BJ (cell line): ENCODE measurements around the gene LRRC37A2. TPM values are rescaled to one million over a fixed set of nuclear protein-coding genes. Genes with fewer than 3 reads are reported as not detected.
"Not testable (repeated sequence)": the region's sequence is repeated elsewhere in the genome, so short reads cannot be mapped to it uniquely, and the experiment has no call there.

ENCODE experiments used
- CTCF ChIA-PET: fragments of 350-600 bp; formaldehyde crosslinking; extraction: SDS; loops from one replicate; lab custom pipeline; 2021; ENCODE audit warnings: antibody characterized with exemption, inconsistent platforms; lab: Yijun Ruan, JAX
- POLR2A ChIA-PET: fragments of 300-600 bp; sonication (Branson Sonifier 250); formaldehyde crosslinking; extraction: SDS; loops from one replicate; lab custom pipeline; 2021; ENCODE audit warnings: antibody characterized with exemption; lab: Charles Lee
- DNase-seq: peaks from one replicate; pipeline ENCODE4 v3.0.0-alpha.2; 2011; ENCODE audit warnings: low read depth
- H3K27me3 ChIP-seq: 2 replicates; pipeline ENCODE4 v1.6.0; 2011; ENCODE audit warnings: low read length; ENCODE audit not compliant: control insufficient read depth, insufficient read depth
- H3K36me3 ChIP-seq: 2 replicates; pipeline ENCODE4 v1.5.1; 2011; ENCODE audit warnings: low read length; ENCODE audit not compliant: control insufficient read depth, insufficient read depth
- H3K4me3 ChIP-seq: 2 replicates; pipeline ENCODE4 v1.5.1; 2011; ENCODE audit warnings: low read depth, mild to moderate bottlenecking, control low read depth, low read length
- polyA plus RNA-seq: library from polyadenylated mRNA; depleted of rRNA; stranded (reverse); fragments of >200 nt; gene quantifications from 2 replicates; pipeline ENCODE4 v1.2.3, GENCODE V29; 2011

Gene LRRC37A2
- polyA plus RNA-seq, 1 experiment = 5.7 TPM

DNA sequence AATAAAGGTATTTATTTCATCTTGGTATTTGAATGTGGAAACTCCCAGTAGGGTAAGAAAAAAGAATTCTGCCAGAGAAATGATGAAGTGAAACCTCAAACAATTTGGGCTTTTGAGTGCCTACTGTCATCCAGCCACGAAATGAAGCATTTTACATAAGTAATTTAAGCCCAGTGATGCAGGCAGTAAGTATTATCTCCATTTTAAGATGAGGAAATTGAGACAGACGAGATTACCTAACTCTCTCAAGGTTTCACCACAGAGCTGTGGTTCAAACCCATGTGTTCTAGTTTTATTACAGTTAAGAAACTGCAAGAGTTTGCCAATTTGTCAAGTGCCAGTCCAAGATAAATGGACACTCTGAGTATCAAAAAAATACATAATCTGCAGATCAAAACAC lies 54.0 kb downstream of the LRRC37A2 start:
- DNase-seq, CTCF ChIA-PET, H3K4me3 ChIP-seq, H3K36me3 ChIP-seq, POLR2A ChIA-PET, H3K27me3 ChIP-seq: not testable (repeated sequence)

DNA sequence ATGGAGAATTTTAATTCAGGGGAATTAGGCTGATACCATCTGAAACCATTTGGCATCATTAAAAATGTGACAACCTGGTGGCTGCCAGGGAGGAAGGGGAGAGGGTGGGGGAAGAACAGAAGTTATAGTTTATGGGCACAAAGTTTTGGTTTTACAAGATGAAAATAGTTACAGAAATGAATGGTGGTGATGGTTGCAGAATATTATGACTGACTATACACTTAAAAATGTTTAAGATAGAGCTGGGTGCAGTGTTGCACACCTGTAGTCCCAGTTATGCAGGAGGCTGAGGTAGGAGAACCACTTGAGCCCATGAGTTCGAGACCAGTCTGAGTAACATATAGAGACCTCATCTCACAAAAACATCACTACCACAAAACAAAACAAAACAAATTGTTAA lies 54.7 kb downstream of the LRRC37A2 start:
- H3K27me3 ChIP-seq, H3K36me3 ChIP-seq, H3K4me3 ChIP-seq, DNase-seq, CTCF ChIA-PET, POLR2A ChIA-PET: not testable (repeated sequence)

DNA sequence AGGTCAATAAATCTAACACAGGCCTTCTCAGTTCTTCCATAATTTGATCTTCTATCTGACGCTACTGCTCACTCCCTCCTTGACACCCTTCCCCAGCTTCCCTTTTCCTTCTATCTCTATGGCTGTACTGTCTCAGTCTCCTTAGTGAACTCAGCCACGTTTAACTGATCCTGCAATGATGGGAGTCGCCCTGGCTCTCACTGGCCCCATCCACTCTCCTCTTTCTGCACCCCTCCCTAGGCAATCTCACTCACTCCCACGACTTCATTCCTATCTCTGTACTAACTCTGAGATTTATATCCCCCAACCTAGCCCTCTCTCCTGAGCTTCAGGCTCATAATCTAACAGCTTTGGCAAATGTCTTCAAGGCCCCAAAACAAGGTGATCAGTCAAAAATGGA lies 59.5 kb downstream of the LRRC37A2 start:
- H3K36me3 ChIP-seq, H3K4me3 ChIP-seq, H3K27me3 ChIP-seq, DNase-seq, POLR2A ChIA-PET, CTCF ChIA-PET: not testable (repeated sequence)

DNA sequence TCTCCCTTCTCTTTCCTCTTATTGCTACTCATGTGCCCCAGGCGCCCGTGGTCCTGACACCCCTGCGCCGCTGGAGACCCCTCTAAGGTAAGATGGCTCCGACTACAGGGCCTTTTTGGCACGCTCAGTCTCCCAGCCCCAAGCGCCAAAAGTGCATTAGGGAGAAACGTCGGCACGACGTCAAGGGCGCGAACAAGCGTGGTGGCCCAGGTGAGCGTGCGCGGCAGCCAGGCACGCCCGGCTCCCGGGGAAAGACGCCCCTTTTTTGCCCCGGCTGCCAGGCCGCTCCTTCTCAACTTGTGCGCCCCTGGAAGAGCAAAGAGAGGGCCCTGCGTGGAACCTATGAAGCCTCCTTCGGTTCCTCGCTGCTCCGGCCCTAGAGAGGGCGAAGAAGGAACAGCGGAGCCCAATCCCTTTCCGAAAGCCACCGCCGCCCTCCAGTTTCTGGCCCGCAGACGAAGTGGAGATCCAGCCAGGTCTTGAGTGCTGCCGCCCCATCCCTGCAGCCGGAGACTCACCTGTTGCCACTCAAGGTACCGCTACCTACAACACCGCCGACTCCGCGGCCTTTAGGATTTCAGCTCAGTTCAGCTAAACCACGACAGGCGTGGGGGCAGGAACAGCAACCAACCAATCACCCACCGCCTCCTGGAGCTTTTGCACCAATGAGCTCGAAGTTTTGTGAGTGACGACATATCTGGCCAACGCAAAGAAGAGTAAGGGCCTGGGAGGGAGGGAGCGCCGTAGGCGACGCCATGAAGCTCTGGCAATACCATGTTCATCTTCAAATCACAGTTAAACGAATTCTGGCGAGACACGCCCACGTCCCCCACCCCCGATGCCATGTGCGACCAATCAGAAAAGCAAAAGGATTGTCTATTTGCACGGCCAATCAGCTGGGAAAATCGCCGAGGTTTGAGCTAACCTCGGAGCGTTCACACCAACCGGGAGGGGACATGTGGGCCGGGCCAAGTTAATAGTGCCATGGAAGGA lies 67.1 kb downstream of the LRRC37A2 start, which contains the start of gene ARL17A:
Gene ARL17A (minus strand): TSS at position 609 of the 993 bp plus-strand sequence. CDS start 3,369 bp downstream, outside the sequence.
- H3K36me3 ChIP-seq, DNase-seq, H3K4me3 ChIP-seq, H3K27me3 ChIP-seq, POLR2A ChIA-PET, CTCF ChIA-PET: not testable (repeated sequence)

DNA sequence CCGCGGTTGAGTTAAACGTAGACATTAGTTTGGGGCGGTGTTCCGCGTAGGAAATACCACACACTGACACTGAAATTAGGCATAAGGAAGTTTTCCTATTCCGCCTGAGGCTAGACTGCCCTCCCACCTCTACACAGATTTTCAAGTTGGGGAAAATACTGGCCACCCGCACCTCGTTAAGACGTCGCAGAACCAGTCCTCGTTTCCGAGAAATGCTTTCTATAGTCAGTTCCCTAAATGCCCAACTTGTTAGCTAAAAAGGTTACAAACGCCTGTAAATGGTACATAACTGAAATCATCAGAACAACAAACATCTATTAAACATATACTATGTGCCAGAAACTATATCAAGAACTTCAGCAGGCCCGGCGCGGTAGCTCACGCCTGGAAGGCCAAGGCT lies 67.8 kb downstream of the LRRC37A2 start:
- H3K4me3 ChIP-seq, CTCF ChIA-PET, H3K36me3 ChIP-seq, H3K27me3 ChIP-seq, DNase-seq, POLR2A ChIA-PET: not testable (repeated sequence)

DNA sequence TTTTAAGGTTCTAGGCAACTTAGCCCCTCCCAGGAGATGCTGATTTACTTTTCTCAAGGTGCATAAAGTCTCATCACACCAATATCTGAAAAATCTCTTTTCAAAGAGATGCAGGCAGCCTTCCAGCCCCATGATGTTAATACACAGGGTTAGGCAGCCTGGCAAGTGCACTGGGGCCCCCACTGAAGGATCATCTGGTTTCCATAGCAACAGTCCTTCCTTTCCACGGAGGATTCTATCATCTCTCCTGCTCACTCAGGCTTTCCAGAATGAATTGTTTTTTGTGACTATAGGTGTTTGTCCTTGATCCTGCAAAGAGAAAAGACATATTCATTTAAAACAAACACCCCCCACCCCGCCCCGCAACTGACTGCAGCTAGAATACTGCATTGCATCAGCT lies 73.2 kb downstream of the LRRC37A2 start:
- H3K4me3 ChIP-seq, CTCF ChIA-PET, DNase-seq, H3K36me3 ChIP-seq, H3K27me3 ChIP-seq, POLR2A ChIA-PET: not testable (repeated sequence)

DNA sequence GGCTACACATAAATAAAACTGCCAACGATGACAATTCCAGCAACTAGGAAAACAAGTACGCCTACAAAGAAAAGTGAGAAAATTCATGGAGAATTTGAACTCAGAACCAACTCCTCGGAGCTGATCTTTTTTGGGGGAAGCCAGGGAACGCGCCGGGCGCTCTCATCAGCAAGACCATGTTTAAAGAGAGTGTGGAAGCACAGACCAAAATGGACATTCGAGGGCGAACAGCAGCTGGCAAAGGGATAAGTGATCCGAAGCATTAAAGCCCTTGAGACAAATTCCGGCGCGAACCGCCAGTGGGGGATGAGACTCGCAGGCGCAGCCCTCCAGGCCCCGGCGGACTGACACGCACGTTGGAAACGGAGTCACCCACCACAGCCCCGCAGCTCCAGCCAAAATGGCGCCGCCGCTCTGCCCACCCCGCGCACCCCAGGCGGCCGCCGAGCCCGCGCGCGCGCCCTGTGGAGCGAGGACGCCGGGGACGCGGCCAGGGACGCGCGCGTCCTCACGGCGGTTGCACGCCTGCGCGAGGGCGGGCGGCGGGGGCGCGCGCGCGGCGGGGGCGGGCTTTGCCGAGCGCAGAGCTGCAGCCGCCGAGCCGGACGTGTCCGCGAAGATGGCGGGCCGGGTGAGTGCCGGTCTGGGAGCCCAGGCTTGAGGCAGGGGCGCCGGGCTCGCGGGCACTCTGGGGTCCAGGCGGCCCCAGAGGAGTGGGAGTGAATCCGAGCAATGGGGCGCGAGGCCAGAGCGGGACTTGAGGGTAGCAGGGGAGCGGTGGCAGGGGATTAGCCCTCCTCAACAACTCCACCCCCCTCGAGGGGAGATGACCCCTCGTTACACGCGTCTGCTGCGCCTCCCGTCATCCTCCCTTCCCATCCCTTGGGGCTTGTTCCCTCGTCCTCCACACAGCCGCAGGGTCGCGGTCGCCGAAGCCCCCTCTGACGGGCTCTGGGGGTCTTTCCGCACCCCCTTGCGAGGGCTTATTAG lies 78.2 kb downstream of the LRRC37A2 start, which contains the start of gene NSF:
Gene NSF (plus strand): TSS at position 513 of the 990 bp plus-strand sequence. CDS start 107 bp downstream, at position 620.
- DNase-seq, H3K36me3 ChIP-seq, H3K4me3 ChIP-seq, POLR2A ChIA-PET, H3K27me3 ChIP-seq, CTCF ChIA-PET: not testable (repeated sequence)

DNA sequence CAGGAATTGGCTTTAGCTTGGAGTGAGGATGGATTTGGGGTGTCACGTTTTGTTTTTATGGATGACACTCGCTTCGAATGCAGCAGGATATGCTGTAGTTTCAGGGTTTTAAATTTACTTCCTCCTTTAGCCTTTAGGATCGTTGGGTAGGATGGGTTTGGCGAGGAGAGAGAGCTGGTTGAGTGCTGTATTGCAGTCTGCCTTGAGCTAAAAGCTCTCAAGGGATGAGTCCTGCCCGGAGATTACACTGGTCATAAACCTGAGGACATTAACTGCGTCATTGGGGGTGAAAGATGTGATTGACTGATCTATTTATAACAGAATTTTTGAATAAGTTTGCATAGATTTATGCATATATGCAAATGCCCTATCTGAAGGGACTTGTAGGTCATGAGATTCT lies 79.1 kb downstream of the LRRC37A2 start:
- H3K27me3 ChIP-seq, H3K4me3 ChIP-seq, POLR2A ChIA-PET, DNase-seq, H3K36me3 ChIP-seq, CTCF ChIA-PET: not testable (repeated sequence)

DNA sequence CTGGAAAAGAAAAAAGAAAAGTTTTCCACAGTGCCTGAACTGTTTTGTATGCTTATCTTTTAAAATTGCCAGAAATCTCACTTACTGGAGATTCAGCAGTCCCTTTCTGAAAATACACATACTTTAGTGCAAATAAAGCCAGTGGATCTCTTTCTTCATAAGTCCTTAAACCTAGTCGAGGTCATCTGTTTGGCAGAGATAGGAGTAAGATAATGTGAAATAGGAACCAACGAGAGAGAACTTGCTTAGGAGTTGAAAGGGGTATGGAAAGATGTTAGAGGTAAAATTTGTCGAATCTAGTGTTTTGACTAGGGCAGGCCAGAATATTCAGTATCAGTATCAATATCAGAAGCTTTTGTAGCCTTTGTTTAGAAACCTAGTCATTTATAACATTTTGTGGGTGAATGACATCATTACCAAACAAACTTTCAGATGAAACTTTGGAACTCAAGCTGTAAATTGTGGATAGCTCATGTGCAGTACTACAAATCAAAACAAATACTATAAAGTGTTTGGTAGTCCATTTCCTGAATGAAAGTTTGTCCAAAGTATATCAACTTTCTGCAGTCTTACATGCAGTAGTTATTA lies 86.2 kb downstream of the LRRC37A2 start:
- CTCF ChIA-PET, H3K36me3 ChIP-seq, DNase-seq, POLR2A ChIA-PET, H3K27me3 ChIP-seq, H3K4me3 ChIP-seq: not testable (repeated sequence)

DNA sequence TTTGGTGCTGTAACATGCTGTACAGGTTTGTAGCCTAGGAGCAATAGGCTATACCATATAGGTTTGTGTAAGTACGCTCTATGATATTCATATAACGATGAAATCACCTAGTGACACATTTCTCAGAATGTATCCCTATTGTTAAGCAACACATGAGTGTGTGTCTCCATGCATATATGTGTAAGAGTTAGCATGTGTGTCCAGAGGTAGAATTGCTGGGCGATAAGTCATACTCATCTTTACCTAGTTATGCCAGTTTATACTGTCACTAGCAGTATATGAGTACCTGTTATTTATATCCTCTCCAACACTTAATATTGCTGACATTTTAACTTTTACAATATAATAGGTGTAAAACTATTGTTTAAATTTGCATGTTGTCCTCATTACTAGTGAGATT lies 88.5 kb downstream of the LRRC37A2 start:
- POLR2A ChIA-PET, H3K4me3 ChIP-seq, DNase-seq, H3K27me3 ChIP-seq, CTCF ChIA-PET, H3K36me3 ChIP-seq: not testable (repeated sequence)

DNA sequence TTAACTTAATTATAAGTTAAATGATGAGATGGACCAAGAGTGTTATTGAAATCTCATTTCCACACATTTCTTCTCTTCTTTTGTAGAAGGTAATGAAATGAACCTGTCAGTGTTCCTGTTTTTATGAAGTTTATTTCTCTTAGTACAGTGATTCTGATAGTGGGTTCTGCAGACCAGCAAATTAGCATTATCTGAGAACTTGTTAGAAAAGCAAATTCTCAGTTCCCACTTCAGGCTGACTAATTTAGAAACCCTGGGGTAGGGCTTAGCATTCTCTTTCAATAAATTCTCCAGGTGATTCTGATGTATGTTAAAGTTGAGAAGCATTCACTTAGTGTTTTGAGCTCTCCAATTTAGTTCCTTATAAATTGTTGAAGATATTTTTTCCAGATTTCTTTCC lies 90.9 kb downstream of the LRRC37A2 start:
- POLR2A ChIA-PET, H3K27me3 ChIP-seq: not testable (repeated sequence)

More for the DNA sequence above, 90.9 kb downstream of the LRRC37A2 start:
- H3K4me3 ChIP-seq, DNase-seq, CTCF ChIA-PET, H3K36me3 ChIP-seq: not testable (repeated sequence)
